HepG2 (cell line): ENCODE data around the gene LHFPL6. TPM values are rescaled to one million over a fixed set of nuclear protein-coding genes. Genes with fewer than 3 reads are reported as not detected.

Experiments used
- ATAC-seq: fragments of 200-7000 bp; cut with Tn5 transposase; 3 replicates; pipeline ENCODE4 v1.9.1; 2020; ENCODE audit warnings: mild to moderate bottlenecking, moderate library complexity
- BruUV-seq: library from RNA; stranded (reverse); fragments of 400-500 nt; replicated peaks from 2 replicates; lab custom pipeline; 2021; lab: Mats Ljungman, UMichigan
- CTCF ChIA-PET: fragments of 300-600 bp; formaldehyde crosslinking; extraction: SDS; loops from one replicate; lab custom pipeline; 2021; ENCODE audit warnings: low total read pairs, inconsistent platforms, low intra/inter-chr PET ratio; lab: Yijun Ruan, JAX
- POLR2A ChIA-PET: fragments of 350-600 bp; sonication (Branson Sonifier 250); formaldehyde crosslinking; loops from one replicate; lab custom pipeline; 2020; ENCODE audit warnings: antibody characterized with exemption, inconsistent platforms; lab: Yijun Ruan, JAX
- DNase-seq: peaks from one replicate; pipeline ENCODE4 v3.0.0-alpha.2; 2015; ENCODE audit warnings: low spot score
- FAIRE-seq: peaks from 3 replicates; lab custom pipeline; 2011; peaks lifted over from hg19 to GRCh38; lab: Jason Lieb, UNC
- H2AFZ ChIP-seq: one replicate; pipeline ENCODE4 v1.6.1; 2011; ENCODE audit warnings: low read length, inconsistent platforms
- H3K27ac ChIP-seq: fragments of 300-600 bp; 3 replicates; pipeline ENCODE4 v1.8.0; 2011; ENCODE audit warnings: mixed run types, mild to moderate bottlenecking, mixed read lengths, low read length, inconsistent platforms; ENCODE audit not compliant: insufficient read depth; ENCODE audit errors: extremely low read length
- H3K27me3 ChIP-seq, 2 experiments: fragments of 200-600 bp in 1 of 2; 2 replicates in 1 of 2; 3 replicates in 1 of 2; pipeline versions ENCODE4 v1.6.0 to v1.8.0; 2011; ENCODE audit warnings: low read length in 2 of 2, mild to moderate bottlenecking in 2 of 2, moderate library complexity in 2 of 2, inconsistent platforms in 1 of 2; ENCODE audit not compliant: insufficient read depth in 2 of 2, control insufficient read depth in 1 of 2
- H3K36me3 ChIP-seq, 2 experiments: fragments of 200-600 bp in 1 of 2; replicated peaks in 1 of 2; 2 replicates in 1 of 2; 3 replicates in 1 of 2; pipeline versions ENCODE4 v1.5.1 to v1.8.0; 2011; ENCODE audit warnings: low read length in 2 of 2, inconsistent platforms in 1 of 2; ENCODE audit not compliant: insufficient read depth in 2 of 2, control insufficient read depth in 1 of 2
- H3K4me1 ChIP-seq: 2 replicates; pipeline ENCODE4 v1.5.1; 2012; ENCODE audit warnings: low read length, inconsistent platforms; ENCODE audit not compliant: insufficient read depth
- H3K4me2 ChIP-seq: 2 replicates; pipeline ENCODE4 v1.6.0; 2011; ENCODE audit warnings: low read depth, low read length, inconsistent platforms
- H3K4me3 ChIP-seq, 3 experiments: fragments of 200-600 bp in 1 of 3; sonication (generic), shearing (Covaris generic) in 1 of 3; replicated peaks in 1 of 3; 2 replicates each; pipeline ENCODE4 v1.5.1; 2011 to 2016; ENCODE audit warnings: low read length in 3 of 3, inconsistent platforms in 2 of 3, low read depth in 2 of 3, mild to moderate bottlenecking in 2 of 3, control low read depth in 1 of 3, mixed read lengths in 1 of 3; ENCODE audit not compliant: insufficient read depth in 1 of 3
- H3K79me2 ChIP-seq: one replicate; pipeline ENCODE4 v1.6.1; 2011; ENCODE audit warnings: low read length, inconsistent platforms; ENCODE audit not compliant: insufficient read depth
- H3K9ac ChIP-seq: 2 replicates; pipeline ENCODE4 v1.6.0; 2011; ENCODE audit warnings: mild to moderate bottlenecking, low read depth, low read length, inconsistent platforms; ENCODE audit not compliant: insufficient read depth
- H3K9me3 ChIP-seq: 2 replicates; pipeline ENCODE4 v1.5.1; 2012; ENCODE audit warnings: mild to moderate bottlenecking, low read length
- H4K20me1 ChIP-seq: 2 replicates; pipeline ENCODE4 v1.6.0; 2011; ENCODE audit warnings: inconsistent platforms, mild to moderate bottlenecking, low read length, moderate library complexity; ENCODE audit not compliant: insufficient read depth
- EZH2 ChIP-seq: conservative IDR thresholded peaks from 2 replicates; pipeline ENCODE4 v1.6.1; 2012; ENCODE audit warnings: mild to moderate bottlenecking, low read depth, low read length, moderate library complexity
- GFI1 ChIP-seq: sonication (generic); formaldehyde crosslinking; IDR thresholded peaks from 2 replicates; pipeline ENCODE4 v1.5.0; 2020; ENCODE audit warnings: missing genetic modification reagents, mild to moderate bottlenecking, borderline replicate concordance
- HMG20B ChIP-seq: conservative IDR thresholded peaks from 2 replicates; pipeline ENCODE4 v1.6.1; 2016; ENCODE audit warnings: missing genetic modification reagents, missing compliant biosample characterization
- NAIF1 ChIP-seq: sonication (generic); formaldehyde crosslinking; IDR thresholded peaks from 2 replicates; pipeline ENCODE4 v1.5.0; 2020; ENCODE audit warnings: mild to moderate bottlenecking, missing genetic modification reagents, borderline replicate concordance
- POLR2A ChIP-seq, 2 experiments: IDR thresholded peaks; 2 replicates each; pipeline ENCODE4 v1.6.1; 2011; ENCODE audit warnings: low read depth in 2 of 2, low read length in 2 of 2, mild to moderate bottlenecking in 1 of 2, moderate library complexity in 1 of 2; ENCODE audit not compliant: insufficient read depth in 1 of 2
- RCOR2 ChIP-seq: IDR thresholded peaks from 2 replicates; pipeline ENCODE4 v1.6.1; 2016; ENCODE audit warnings: missing biosample characterization, missing genetic modification reagents
- SETDB1 ChIP-seq: sonication (generic); formaldehyde crosslinking; IDR thresholded peaks from 2 replicates; pipeline ENCODE4 v1.5.1; 2020; ENCODE audit warnings: missing genetic modification reagents, mild to moderate bottlenecking, borderline replicate concordance
- SIN3B ChIP-seq: fragments of 150-350 bp; IDR thresholded peaks from 2 replicates; pipeline ENCODE4 v1.6.1; 2014; ENCODE audit warnings: low read length
- TBX2 ChIP-seq: sonication (generic); formaldehyde crosslinking; IDR thresholded peaks from 2 replicates; pipeline ENCODE4 v1.5.0; 2020; ENCODE audit warnings: missing genetic modification reagents, mild to moderate bottlenecking, borderline replicate concordance
- ZMAT3 ChIP-seq: sonication (generic); formaldehyde crosslinking; conservative IDR thresholded peaks from 2 replicates; pipeline ENCODE4 v1.7.0; 2021; ENCODE audit warnings: missing genetic modification reagents
- ZNF253 ChIP-seq: sonication (generic); formaldehyde crosslinking; IDR thresholded peaks from 2 replicates; pipeline ENCODE4 v1.8.0; 2022; ENCODE audit warnings: mild to moderate bottlenecking, missing genetic modification reagents, borderline replicate concordance
- ZNF441 ChIP-seq: sonication (generic); formaldehyde crosslinking; IDR thresholded peaks from 2 replicates; pipeline ENCODE4 v1.7.0; 2021; ENCODE audit warnings: missing genetic modification reagents, borderline replicate concordance
- ZNF549 ChIP-seq: sonication (generic); formaldehyde crosslinking; IDR thresholded peaks from 2 replicates; pipeline ENCODE4 v1.5.0; 2020; ENCODE audit warnings: missing genetic modification reagents
- ZNF713 ChIP-seq: sonication (generic); formaldehyde crosslinking; IDR thresholded peaks from 2 replicates; pipeline ENCODE4 v1.4.0; 2020; ENCODE audit warnings: mild to moderate bottlenecking, missing genetic modification reagents
- ZNF777 ChIP-seq: sonication (generic); formaldehyde crosslinking; IDR thresholded peaks from 2 replicates; pipeline ENCODE4 v1.4.0; 2020; ENCODE audit warnings: missing genetic modification reagents
- WGBS: methylation state at CpG from one replicate; pipeline ENCODE4 v1.1.6; 2017; ENCODE audit warnings: low lambda C conversion rate; 5-methylcytosine and 5-hydroxymethylcytosine counted together
- in situ Hi-C: cut with HindIII; loops from 2 replicates; pipeline ENCODE4 v1.10.0; 2017; ENCODE audit warnings: low pct_unique_long_range_greater_than_20kb; ENCODE audit not compliant: extremely low pct_ligation_motif_present
- intact Hi-C: fragments of 100-400 bp; cut with micrococcal nuclease; formaldehyde crosslinking; loops from one replicate; pipeline ENCODE4 v1.10.0; 2022; ENCODE audit not compliant: unreplicated experiment
- polyA plus RNA-seq, 8 experiments: library from polyadenylated mRNA; depleted of rRNA in 3 of 8; stranded (reverse) in 7 of 8; unstranded in 1 of 8; fragments of >200 nt; fragmentation: Illumina TruSeq in 4 of 8; extraction: Trizol in 4 of 8; gene quantifications; 2 replicates each; pipeline versions ENCODE4 v1.2.1 to v1.2.3, GENCODE V29; 2011 to 2016; ENCODE audit warnings: low read depth in 4 of 8, missing spikeins in 1 of 8, mixed read lengths in 1 of 8; ENCODE audit not compliant: insufficient read depth in 1 of 8
- total RNA-seq, 5 experiments: library from RNA; depleted of rRNA; stranded (reverse); fragments of >200 nt; fragmentation: Illumina TruSeq; extraction: Trizol; gene quantifications; 2 replicates each; pipeline ENCODE4 v1.2.3, GENCODE V29; 2016; ENCODE audit warnings: low read depth in 1 of 5
- TF ChIP-seq, protein P1 (sequence below): sonication (generic); formaldehyde crosslinking; IDR thresholded peaks from 2 replicates; pipeline ENCODE4 v1.5.1; 2020; ENCODE audit warnings: missing genetic modification reagents, mild to moderate bottlenecking, borderline replicate concordance
- TF ChIP-seq, protein P2 (sequence below): sonication (generic); formaldehyde crosslinking; IDR thresholded peaks from 2 replicates; pipeline ENCODE4 v1.4.0; 2020; ENCODE audit warnings: mild to moderate bottlenecking, missing genetic modification reagents

The LHFPL6 gene
- total and polyA plus RNA-seq, 2 of the 13 experiments (the other 11 are each of a cell fraction or from before 2014, with no cell fraction given), result not detected

GRCh38 chr13:39462906-39463305 lies 140.1 kb downstream of the LHFPL6 start:
- no peak for FAIRE-seq
- no peak for ATAC-seq

More at GRCh38 chr13:39462906-39463305, 140.1 kb downstream of the LHFPL6 start:
- intact Hi-C loops, result no loop called here
- no TSS peak for BruUV-seq
- POLR2A ChIA-PET, result no interaction called here
- no peak overlapping the region for H3K9ac ChIP-seq
- H4K20me1 ChIP-seq, result no peaks in the 10 kb centered on the region
- H2AFZ ChIP-seq, result no peak overlapping the region
- H3K79me2 ChIP-seq, result no peaks in the 10 kb centered on the region
- in situ Hi-C loops, result no loop called here
- 38% methylated on average over 3 of the region's 4 CpGs for WGBS
- H3K36me3 ChIP-seq, result no peaks in the 10 kb centered on the region
- TF ChIP-seq ZNF441 (no peak), ZNF777 (CRISPR knock-in tag) (no peak), ZNF253 (CRISPR knock-in tag) (no peak), EZH2 (no peak), POLR2A (IDR thresholded peaks at IDR 0.05; ENCODE audit: insufficient read depth in 1 of 2, low read depth in 2 of 2, low read length in 2 of 2) (no peak), TBX2 (no peak), SIN3B (no peak), GFI1 (CRISPR knock-in tag) (no peak), ZMAT3 (CRISPR knock-in tag) (no peak), HMG20B (CRISPR knock-in tag) (no peak), RCOR2 (no peak), SETDB1 (CRISPR knock-in tag) (no peak), ZNF713 (CRISPR knock-in tag) (no peak), ZNF549 (CRISPR knock-in tag) (no peak), NAIF1 (CRISPR knock-in tag) (no peak)
- TF ChIP-seq, protein P1, sequence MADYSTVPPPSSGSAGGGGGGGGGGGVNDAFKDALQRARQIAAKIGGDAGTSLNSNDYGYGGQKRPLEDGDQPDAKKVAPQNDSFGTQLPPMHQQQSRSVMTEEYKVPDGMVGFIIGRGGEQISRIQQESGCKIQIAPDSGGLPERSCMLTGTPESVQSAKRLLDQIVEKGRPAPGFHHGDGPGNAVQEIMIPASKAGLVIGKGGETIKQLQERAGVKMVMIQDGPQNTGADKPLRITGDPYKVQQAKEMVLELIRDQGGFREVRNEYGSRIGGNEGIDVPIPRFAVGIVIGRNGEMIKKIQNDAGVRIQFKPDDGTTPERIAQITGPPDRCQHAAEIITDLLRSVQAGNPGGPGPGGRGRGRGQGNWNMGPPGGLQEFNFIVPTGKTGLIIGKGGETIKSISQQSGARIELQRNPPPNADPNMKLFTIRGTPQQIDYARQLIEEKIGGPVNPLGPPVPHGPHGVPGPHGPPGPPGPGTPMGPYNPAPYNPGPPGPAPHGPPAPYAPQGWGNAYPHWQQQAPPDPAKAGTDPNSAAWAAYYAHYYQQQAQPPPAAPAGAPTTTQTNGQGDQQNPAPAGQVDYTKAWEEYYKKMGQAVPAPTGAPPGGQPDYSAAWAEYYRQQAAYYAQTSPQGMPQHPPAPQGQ (CRISPR knock-in tag), result no peak
- TF ChIP-seq, protein P2, sequence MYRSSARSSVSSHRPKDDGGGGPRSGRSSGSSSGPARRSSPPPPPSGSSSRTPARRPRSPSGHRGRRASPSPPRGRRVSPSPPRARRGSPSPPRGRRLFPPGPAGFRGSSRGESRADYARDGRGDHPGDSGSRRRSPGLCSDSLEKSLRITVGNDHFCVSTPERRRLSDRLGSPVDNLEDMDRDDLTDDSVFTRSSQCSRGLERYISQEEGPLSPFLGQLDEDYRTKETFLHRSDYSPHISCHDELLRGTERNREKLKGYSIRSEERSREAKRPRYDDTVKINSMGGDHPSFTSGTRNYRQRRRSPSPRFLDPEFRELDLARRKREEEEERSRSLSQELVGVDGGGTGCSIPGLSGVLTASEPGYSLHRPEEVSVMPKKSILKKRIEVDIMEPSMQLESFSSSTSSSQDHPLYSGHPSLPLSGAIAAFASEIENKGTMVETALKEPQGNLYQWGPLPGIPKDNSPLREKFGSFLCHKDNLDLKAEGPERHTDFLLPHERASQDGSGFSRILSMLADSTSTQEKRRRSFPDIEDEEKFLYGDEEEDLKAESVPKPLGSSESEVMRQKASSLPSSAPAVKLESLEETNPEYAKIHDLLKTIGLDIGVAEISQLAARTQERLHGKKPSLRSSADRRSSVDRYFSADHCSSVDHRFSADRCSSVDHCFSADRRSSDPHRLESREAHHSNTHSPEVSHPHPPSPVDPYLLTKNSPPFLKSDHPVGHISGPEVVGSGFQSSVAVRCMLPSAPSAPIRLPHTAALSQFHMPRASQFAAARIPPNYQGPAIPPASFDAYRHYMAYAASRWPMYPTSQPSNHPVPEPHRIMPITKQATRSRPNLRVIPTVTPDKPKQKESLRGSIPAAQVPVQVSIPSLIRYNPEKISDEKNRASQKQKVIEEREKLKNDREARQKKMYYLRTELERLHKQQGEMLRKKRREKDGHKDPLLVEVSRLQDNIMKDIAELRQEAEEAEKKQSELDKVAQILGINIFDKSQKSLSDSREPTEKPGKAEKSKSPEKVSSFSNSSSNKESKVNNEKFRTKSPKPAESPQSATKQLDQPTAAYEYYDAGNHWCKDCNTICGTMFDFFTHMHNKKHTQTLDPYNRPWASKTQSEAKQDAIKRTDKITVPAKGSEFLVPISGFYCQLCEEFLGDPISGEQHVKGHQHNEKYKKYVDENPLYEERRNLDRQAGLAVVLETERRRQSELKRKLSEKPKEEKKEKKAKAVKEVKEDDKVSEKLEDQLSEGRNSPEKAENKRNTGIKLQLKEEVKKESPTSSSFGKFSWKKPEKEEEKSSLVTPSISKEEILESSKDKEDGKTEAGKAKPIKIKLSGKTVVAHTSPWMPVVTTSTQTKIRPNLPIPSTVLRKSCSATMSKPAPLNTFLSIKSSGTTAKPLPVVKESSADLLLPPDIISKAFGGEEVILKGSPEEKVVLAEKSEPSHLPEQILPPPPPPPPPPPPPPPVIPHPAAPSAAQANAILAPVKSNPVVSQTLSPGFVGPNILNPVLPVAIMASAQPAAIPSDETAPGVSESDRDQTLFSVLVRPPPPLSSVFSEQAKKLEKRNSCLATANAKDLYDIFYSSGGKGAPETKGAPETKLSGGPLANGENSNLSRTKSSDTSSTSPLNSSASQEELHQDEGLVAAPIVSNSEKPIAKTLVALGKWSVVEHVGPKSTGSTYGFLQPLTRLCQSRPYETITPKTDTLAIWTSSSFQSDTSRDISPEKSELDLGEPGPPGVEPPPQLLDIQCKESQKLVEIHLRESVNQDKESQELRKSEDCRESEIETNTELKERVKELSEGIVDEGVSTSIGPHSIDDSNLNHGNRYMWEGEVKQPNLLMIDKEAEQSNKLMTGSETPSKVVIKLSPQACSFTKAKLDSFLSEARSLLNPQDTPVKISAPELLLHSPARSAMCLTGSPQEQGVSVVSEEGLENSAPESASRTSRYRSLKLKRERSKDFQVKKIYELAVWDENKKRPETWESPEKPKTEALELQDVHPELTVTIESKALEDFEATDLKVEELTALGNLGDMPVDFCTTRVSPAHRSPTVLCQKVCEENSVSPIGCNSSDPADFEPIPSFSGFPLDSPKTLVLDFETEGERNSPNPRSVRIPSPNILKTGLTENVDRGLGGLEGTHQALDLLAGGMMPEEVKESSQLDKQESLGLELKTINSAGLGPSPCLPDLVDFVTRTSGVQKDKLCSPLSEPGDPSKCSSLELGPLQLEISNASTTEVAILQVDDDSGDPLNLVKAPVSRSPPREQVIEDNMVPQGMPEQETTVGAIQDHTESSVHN (CRISPR knock-in tag), result no peak
- TF ChIP-seq, all 625 proteins: peak for 0
- Histone ChIP-seq H3K4me1 (no peaks in the 10 kb centered on the region), H3K27me3 (no peaks in the 10 kb centered on the region; a peak in 1 of 5 replicates), H3K9me3 (no peaks in the 10 kb centered on the region), H3K27ac (no peak overlapping the region), H3K4me3 (no peak overlapping the region), H3K4me2 (no peak overlapping the region)
- no peak for DNase-seq
- CTCF ChIA-PET, result no interaction called here
